SK-N-DZ (cell line): ENCODE results near the gene TMEM187. TPM values are rescaled to one million over a fixed set of nuclear protein-coding genes. Genes with fewer than 3 reads are reported as not detected.

Source experiments
- DNase-seq: peaks from one replicate; pipeline ENCODE4 v3.0.0-alpha.2; 2015; ENCODE audit warnings: low spot score
- polyA plus RNA-seq, 2 experiments: library from polyadenylated mRNA; depleted of rRNA; stranded (reverse); fragments of >200 nt; gene quantifications; 2 replicates each; pipeline ENCODE4 v1.2.3, GENCODE V29; 2014

Gene TMEM187
- polyA plus RNA-seq (2014; cell fraction: cytosol; rRNA removed) = 4.9 and 5.4 TPM in 2 replicates
- polyA plus RNA-seq (2014; cell fraction: nucleus; rRNA removed) = 1.4 and 2.4 TPM in 2 replicates

- peak; percentile 94 for DNase-seq
These were observed at the start of gene TMEM187 for GRCh38 chrX:153972368-153973126. TMEM187 (plus strand) TSS chrX:153972754; CDS start chrX:153982063, 9,309 bp downstream.

GRCh38 chrX:153922932-153923857 is 49.4 kb upstream of the TMEM187 start:
- peak; percentile 67 for DNase-seq

GRCh38 chrX:153924149-153924861 is 48.2 kb upstream of the TMEM187 start:
- peak; percentile 76 for DNase-seq

- no peak for DNase-seq
These were observed 47.2 kb upstream of the TMEM187 start for GRCh38 chrX:153925387-153925738.

- DNase-seq = no peak
These were observed 46.6 kb upstream of the TMEM187 start, which contains the start of gene ARHGAP4 for GRCh38 chrX:153925739-153926551. ARHGAP4 (minus strand) TSS chrX:153926264; CDS start chrX:153926202, 62 bp downstream.

GRCh38 chrX:153926552-153926857 is 46.0 kb upstream of the TMEM187 start:
- DNase-seq = no peak

- peak; percentile 57 for DNase-seq
These were observed 45.5 kb upstream of the TMEM187 start for GRCh38 chrX:153926858-153927671.

- DNase-seq = no peak
These were observed 45.0 kb upstream of the TMEM187 start for GRCh38 chrX:153927672-153927921.

GRCh38 chrX:153927922-153928760 is 44.4 kb upstream of the TMEM187 start:
- DNase-seq = peak; percentile 98

- DNase-seq = no peak
These were observed 43.7 kb upstream of the TMEM187 start for GRCh38 chrX:153928846-153929245.

- no peak for DNase-seq
These were observed 43.0 kb upstream of the TMEM187 start for GRCh38 chrX:153929576-153929975.

- no peak for DNase-seq
These were observed 42.3 kb upstream of the TMEM187 start for GRCh38 chrX:153930011-153930910.

GRCh38 chrX:153931151-153931550 is 41.4 kb upstream of the TMEM187 start:
- DNase-seq = no peak

GRCh38 chrX:153931748-153932147 is 40.8 kb upstream of the TMEM187 start:
- no peak for DNase-seq

- DNase-seq = no peak
These were observed 40.2 kb upstream of the TMEM187 start for GRCh38 chrX:153932220-153932915.

GRCh38 chrX:153933748-153934147 is 38.8 kb upstream of the TMEM187 start:
- no peak for DNase-seq

GRCh38 chrX:153934148-153934761 is 38.3 kb upstream of the TMEM187 start:
- no peak for DNase-seq
